ENCODE results near the gene ITPR2.
A peak's percentile ranks its signal among the peaks of the same experiment; 100 is the strongest.

The ITPR2 gene

GRCh38 chr12:26614011-26614616 lies 218.9 kb downstream of the ITPR2 start:
- peak; percentile 28 for DNase-seq (ENCODE audit: extremely low spot score)
- POLR2A ChIA-PET = interaction anchor here (0.9 kb wide), 1 partner anchor 492 kb away, joined by 3 read pairs; no protein-coding TSS in a partner anchor
- CTCF ChIA-PET = interaction anchor here (0.6 to 1.3 kb wide), 11 partner anchors 9 to 522 kb away, joined by 3 to 6 read pairs (median 3); no protein-coding TSS in a partner anchor
- TF ChIP-seq FOXA1 (IDR thresholded peaks at IDR 0.05) (no peak), LEF1 (IDR thresholded peaks at IDR 0.05; ENCODE audit: borderline replicate concordance) (no peak), ZNF384 (IDR thresholded peaks at IDR 0.05) (no peak), ELF4 (IDR thresholded peaks at IDR 0.05) (no peak), ARNT (IDR thresholded peaks at IDR 0.05) (no peak), L3MBTL2 (conservative IDR thresholded peaks at IDR 0.05) (no peak), HDGF (IDR thresholded peaks at IDR 0.05; ENCODE audit: borderline replicate concordance) (no peak), TARDBP (IDR thresholded peaks at IDR 0.05) (no peak), SUZ12 (IDR thresholded peaks at IDR 0.05) (no peak), FOXK2 (IDR thresholded peaks at IDR 0.05) (no peak), NFRKB (IDR thresholded peaks at IDR 0.05) (no peak), BHLHE40 (IDR thresholded peaks at IDR 0.05; ENCODE audit: borderline replicate concordance) (no peak), SP1 (IDR thresholded peaks at IDR 0.05) (no peak), CTBP1 (IDR thresholded peaks at IDR 0.05; ENCODE audit: borderline replicate concordance) (no peak), PKNOX1 (IDR thresholded peaks at IDR 0.05) (no peak), FOXM1 (IDR thresholded peaks at IDR 0.05; ENCODE audit: borderline replicate concordance) (no peak)

GRCh38 chr12:26612203-26612602 lies 220.8 kb downstream of the ITPR2 start:
- no peak for DNase-seq (ENCODE audit: extremely low spot score)
- TF ChIP-seq ZNF384 (IDR thresholded peaks at IDR 0.05) (no peak), FOXM1 (IDR thresholded peaks at IDR 0.05; ENCODE audit: borderline replicate concordance) (no peak), SP1 (IDR thresholded peaks at IDR 0.05) (no peak), TARDBP (IDR thresholded peaks at IDR 0.05) (no peak)
- CTCF ChIA-PET = no interaction called here
- POLR2A ChIA-PET = no interaction called here

- DNase-seq (ENCODE audit: extremely low spot score) = no peak
- CTCF ChIA-PET = no interaction called here
- no peak for TF ChIP-seq SUZ12 (IDR thresholded peaks at IDR 0.05)
- POLR2A ChIA-PET = no interaction called here
Measured at GRCh38 chr12:26611598-26611997, 221.4 kb downstream of the ITPR2 start.

- POLR2A ChIA-PET = no interaction called here
- TF ChIP-seq TARDBP (IDR thresholded peaks at IDR 0.05) (no peak), SP1 (IDR thresholded peaks at IDR 0.05) (no peak), ARNT (IDR thresholded peaks at IDR 0.05) (no peak), PKNOX1 (IDR thresholded peaks at IDR 0.05) (no peak), FOXA1 (IDR thresholded peaks at IDR 0.05) (no peak), CTBP1 (IDR thresholded peaks at IDR 0.05; ENCODE audit: borderline replicate concordance) (no peak), ELF4 (IDR thresholded peaks at IDR 0.05) (no peak), SUZ12 (IDR thresholded peaks at IDR 0.05) (no peak), L3MBTL2 (conservative IDR thresholded peaks at IDR 0.05) (no peak), FOXK2 (IDR thresholded peaks at IDR 0.05) (no peak), HDGF (IDR thresholded peaks at IDR 0.05; ENCODE audit: borderline replicate concordance) (no peak), BHLHE40 (IDR thresholded peaks at IDR 0.05; ENCODE audit: borderline replicate concordance) (no peak), NFRKB (IDR thresholded peaks at IDR 0.05) (no peak)
- DNase-seq (ENCODE audit: extremely low spot score) = no peak
- CTCF ChIA-PET = no interaction called here
Measured at GRCh38 chr12:26610774-26611173, 222.2 kb downstream of the ITPR2 start.

GRCh38 chr12:26609986-26610385 lies 223.0 kb downstream of the ITPR2 start:
- ChIA-PET CTCF (interaction anchor here (0.9 kb wide), 1 partner anchor 20 kb away, joined by 4 read pairs; no protein-coding TSS in a partner anchor), POLR2A (no interaction called here)
- TF ChIP-seq FOXA1 (IDR thresholded peaks at IDR 0.05) = no peak
- TF ChIP-seq FOXM1 (IDR thresholded peaks at IDR 0.05; ENCODE audit: borderline replicate concordance) = no peak
- no peak for TF ChIP-seq FOXK2 (IDR thresholded peaks at IDR 0.05)
- no peak for TF ChIP-seq ZNF384 (IDR thresholded peaks at IDR 0.05)
- TF ChIP-seq CTBP1 (IDR thresholded peaks at IDR 0.05; ENCODE audit: borderline replicate concordance) = no peak
- TF ChIP-seq ARNT (IDR thresholded peaks at IDR 0.05) = no peak
- TF ChIP-seq SP1 (IDR thresholded peaks at IDR 0.05) = no peak
- no peak for TF ChIP-seq HDGF (IDR thresholded peaks at IDR 0.05; ENCODE audit: borderline replicate concordance)
- TF ChIP-seq TARDBP (IDR thresholded peaks at IDR 0.05) = no peak
- TF ChIP-seq ELF4 (IDR thresholded peaks at IDR 0.05) = no peak
- no peak for TF ChIP-seq BHLHE40 (IDR thresholded peaks at IDR 0.05; ENCODE audit: borderline replicate concordance)
- no peak for TF ChIP-seq LEF1 (IDR thresholded peaks at IDR 0.05; ENCODE audit: borderline replicate concordance)
- no peak for TF ChIP-seq SUZ12 (IDR thresholded peaks at IDR 0.05)
- TF ChIP-seq PKNOX1 (IDR thresholded peaks at IDR 0.05) = no peak
- no peak for DNase-seq (ENCODE audit: extremely low spot score)

- TF ChIP-seq LEF1 (IDR thresholded peaks at IDR 0.05; ENCODE audit: borderline replicate concordance) = no peak
- TF ChIP-seq ARNT (IDR thresholded peaks at IDR 0.05) = no peak
- TF ChIP-seq ELF4 (IDR thresholded peaks at IDR 0.05) = no peak
- TF ChIP-seq SUZ12 (IDR thresholded peaks at IDR 0.05) = no peak
- TF ChIP-seq BHLHE40 (IDR thresholded peaks at IDR 0.05; ENCODE audit: borderline replicate concordance) = no peak
- TF ChIP-seq NFRKB (IDR thresholded peaks at IDR 0.05) = no peak
- no peak for TF ChIP-seq FOXK2 (IDR thresholded peaks at IDR 0.05)
- no peak for TF ChIP-seq SP1 (IDR thresholded peaks at IDR 0.05)
- no peak for TF ChIP-seq PKNOX1 (IDR thresholded peaks at IDR 0.05)
- TF ChIP-seq CTBP1 (IDR thresholded peaks at IDR 0.05; ENCODE audit: borderline replicate concordance) = no peak
- no peak for TF ChIP-seq HDGF (IDR thresholded peaks at IDR 0.05; ENCODE audit: borderline replicate concordance)
- ChIA-PET POLR2A (no interaction called here), CTCF (no interaction called here)
- DNase-seq (ENCODE audit: extremely low spot score) = no peak
Measured at GRCh38 chr12:26608706-26609105, 224.3 kb downstream of the ITPR2 start.
